ENCODE data around the gene CRYBA4. TPM values are rescaled to one million over a fixed set of nuclear protein-coding genes. Genes with fewer than 3 reads are reported as not detected.

The CRYBA4 gene
- total and polyA plus RNA-seq, 8 donors = 0.21 to 0.87 (median 0.43) TPM; not detected in 2

- H3K27me3 ChIP-seq = peaks cover 0 to 2% of the 10 kb centered on the region in 2 donors
- no peak overlapping the region for H3K4me3 ChIP-seq
- no peaks in the 10 kb centered on the region for H3K36me3 ChIP-seq
- DNase-seq (peak in 2 of 4 donors; percentile 55 to 86), ATAC-seq (no peak)
- H3K9me3 ChIP-seq = no peaks in the 10 kb centered on the region
- peak overlapping the region; percentile 94 to 100 for H3K27ac ChIP-seq
- TF ChIP-seq CTCF (IDR thresholded peaks at IDR 0.05) = no peak
- intact Hi-C loops (cut with DNase I) = no loop called here
- H3K4me1 ChIP-seq = peaks cover 0 to 61% of the 10 kb centered on the region in 2 donors
Measured at GRCh38 chr22:26671317-26672059, 49.7 kb downstream of the CRYBA4 start.

- H3K4me3 ChIP-seq = peak overlapping the region; percentile 57 to 80
- no peaks in the 10 kb centered on the region for H3K36me3 ChIP-seq
- H3K27ac ChIP-seq = peak overlapping the region; percentile 94 to 100
- H3K4me1 ChIP-seq = peaks cover 0 to 61% of the 10 kb centered on the region in 2 donors
- TF ChIP-seq CTCF (IDR thresholded peaks at IDR 0.05) = no peak
- intact Hi-C loops (cut with DNase I) = no loop called here
- DNase-seq (no peak), ATAC-seq (no peak)
- no peaks in the 10 kb centered on the region for H3K27me3 ChIP-seq
- no peaks in the 10 kb centered on the region for H3K9me3 ChIP-seq
Measured at GRCh38 chr22:26672060-26672471, 50.3 kb downstream of the CRYBA4 start.

GRCh38 chr22:26672590-26673468, 51.1 kb downstream of the CRYBA4 start:
- intact Hi-C loops (cut with DNase I) = no loop called here
- Histone ChIP-seq H3K27me3 (no peaks in the 10 kb centered on the region), H3K9me3 (no peaks in the 10 kb centered on the region), H3K36me3 (no peaks in the 10 kb centered on the region), H3K4me1 (peaks cover 0 to 61% of the 10 kb centered on the region in 2 donors), H3K4me3 (peak overlapping the region; percentile 57 to 80), H3K27ac (peak overlapping the region; percentile 94 to 100)
- peak; percentile 91 for ATAC-seq
- peak in 1 of 2 donors; percentile 31 for TF ChIP-seq CTCF (IDR thresholded peaks at IDR 0.05)
- DNase-seq = peak; percentile 92 to 96 (median 94)

- Histone ChIP-seq H3K9me3 (no peaks in the 10 kb centered on the region), H3K27ac (peak overlapping the region; percentile 94 to 100), H3K36me3 (no peaks in the 10 kb centered on the region), H3K4me1 (peaks cover 0 to 62% of the 10 kb centered on the region in 2 donors), H3K4me3 (peak overlapping the region; percentile 57 to 80), H3K27me3 (no peaks in the 10 kb centered on the region)
- no peak for TF ChIP-seq CTCF (IDR thresholded peaks at IDR 0.05)
- intact Hi-C loops (cut with DNase I) = no loop called here
- no peak for DNase-seq
- no peak for ATAC-seq
Measured at GRCh38 chr22:26673486-26673885, 51.7 kb downstream of the CRYBA4 start.

Data from left lung (tissue), 10 donors.